RWPE1 (cell line): ENCODE measurements around the gene METTL22.

Experiments used
- CTCF ChIA-PET: fragments of 350-600 bp; sonication (Branson Sonifier 250); formaldehyde crosslinking; extraction: SDS; loops from one replicate; lab custom pipeline; 2021; lab: Yijun Ruan, JAX
- POLR2A ChIA-PET: fragments of 400-600 bp; formaldehyde crosslinking; extraction: SDS; loops from one replicate; lab custom pipeline; 2020; ENCODE audit warnings: antibody characterized with exemption; ENCODE audit not compliant: low non-redundant PET; lab: Yijun Ruan, JAX
- DNase-seq: peaks from one replicate; pipeline ENCODE4 v3.0.0; 2012; ENCODE audit warnings: low spot score
- H3K27ac ChIP-seq: fragments of 450-650 bp; 2 replicates; pipeline ENCODE4 v1.5.1; 2017
- TF ChIP-seq, protein P1 (sequence below): fragments of 450-650 bp; conservative IDR thresholded peaks from 2 replicates; pipeline ENCODE4 v1.5.1; 2017; ENCODE audit warnings: low read depth, mild to moderate bottlenecking

The METTL22 gene, protein sequence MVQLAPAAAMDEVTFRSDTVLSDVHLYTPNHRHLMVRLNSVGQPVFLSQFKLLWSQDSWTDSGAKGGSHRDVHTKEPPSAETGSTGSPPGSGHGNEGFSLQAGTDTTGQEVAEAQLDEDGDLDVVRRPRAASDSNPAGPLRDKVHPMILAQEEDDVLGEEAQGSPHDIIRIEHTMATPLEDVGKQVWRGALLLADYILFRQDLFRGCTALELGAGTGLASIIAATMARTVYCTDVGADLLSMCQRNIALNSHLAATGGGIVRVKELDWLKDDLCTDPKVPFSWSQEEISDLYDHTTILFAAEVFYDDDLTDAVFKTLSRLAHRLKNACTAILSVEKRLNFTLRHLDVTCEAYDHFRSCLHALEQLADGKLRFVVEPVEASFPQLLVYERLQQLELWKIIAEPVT

DNA sequence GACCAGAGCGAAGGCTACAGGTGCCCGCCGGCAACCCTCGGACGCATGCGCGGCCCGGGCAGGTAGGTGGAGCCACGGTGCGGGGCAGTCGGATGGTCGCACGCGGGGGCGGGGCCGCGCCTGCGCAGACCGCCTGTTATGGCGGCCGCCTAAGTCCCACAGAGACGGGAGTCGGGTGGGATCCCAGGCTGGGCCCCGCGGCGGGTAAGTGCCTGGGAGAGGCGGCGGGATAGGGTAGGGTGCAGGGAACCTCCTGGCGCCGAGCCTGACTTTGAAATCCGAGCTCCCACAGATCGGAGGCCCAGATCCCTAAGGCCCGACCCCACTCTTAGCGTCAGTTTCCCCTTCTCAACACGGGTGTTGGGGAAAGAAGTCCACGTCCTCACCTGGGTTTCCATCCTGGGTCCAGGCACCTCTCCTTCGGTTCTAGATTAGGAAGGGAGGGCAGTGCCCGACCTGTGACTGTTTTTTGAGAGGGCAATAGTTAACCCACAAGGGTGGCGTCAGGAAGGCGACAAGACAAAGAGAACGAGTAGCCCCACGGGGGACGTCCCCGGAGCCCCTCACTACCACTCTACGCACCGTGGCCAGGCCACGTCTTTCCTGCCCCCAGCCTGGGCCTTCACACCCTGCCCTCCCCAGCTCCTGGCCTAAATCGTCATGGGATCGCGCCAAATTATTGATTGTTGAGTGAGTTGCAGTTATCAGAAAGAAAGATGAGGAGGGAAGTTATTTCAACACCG, at the start of gene METTL22:
METTL22 (plus strand) TSS at position 127 of the 743 bp plus-strand sequence. CDS start 3,968 bp downstream, outside the sequence.
- H3K27ac ChIP-seq = peak within 1 kb of the TSS; percentile 74
- ChIA-PET CTCF (interaction anchor here (0.6 kb wide), 1 partner anchor 593 kb away, joined by 6 read pairs; no protein-coding TSS in a partner anchor), POLR2A (interaction anchor here (0.6 kb wide), 1 partner anchor 51 kb away, joined by 3 read pairs; no protein-coding TSS in a partner anchor)
- peak; percentile 98 for DNase-seq
- TF ChIP-seq, protein P1, sequence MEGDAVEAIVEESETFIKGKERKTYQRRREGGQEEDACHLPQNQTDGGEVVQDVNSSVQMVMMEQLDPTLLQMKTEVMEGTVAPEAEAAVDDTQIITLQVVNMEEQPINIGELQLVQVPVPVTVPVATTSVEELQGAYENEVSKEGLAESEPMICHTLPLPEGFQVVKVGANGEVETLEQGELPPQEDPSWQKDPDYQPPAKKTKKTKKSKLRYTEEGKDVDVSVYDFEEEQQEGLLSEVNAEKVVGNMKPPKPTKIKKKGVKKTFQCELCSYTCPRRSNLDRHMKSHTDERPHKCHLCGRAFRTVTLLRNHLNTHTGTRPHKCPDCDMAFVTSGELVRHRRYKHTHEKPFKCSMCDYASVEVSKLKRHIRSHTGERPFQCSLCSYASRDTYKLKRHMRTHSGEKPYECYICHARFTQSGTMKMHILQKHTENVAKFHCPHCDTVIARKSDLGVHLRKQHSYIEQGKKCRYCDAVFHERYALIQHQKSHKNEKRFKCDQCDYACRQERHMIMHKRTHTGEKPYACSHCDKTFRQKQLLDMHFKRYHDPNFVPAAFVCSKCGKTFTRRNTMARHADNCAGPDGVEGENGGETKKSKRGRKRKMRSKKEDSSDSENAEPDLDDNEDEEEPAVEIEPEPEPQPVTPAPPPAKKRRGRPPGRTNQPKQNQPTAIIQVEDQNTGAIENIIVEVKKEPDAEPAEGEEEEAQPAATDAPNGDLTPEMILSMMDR = no peak

DNA sequence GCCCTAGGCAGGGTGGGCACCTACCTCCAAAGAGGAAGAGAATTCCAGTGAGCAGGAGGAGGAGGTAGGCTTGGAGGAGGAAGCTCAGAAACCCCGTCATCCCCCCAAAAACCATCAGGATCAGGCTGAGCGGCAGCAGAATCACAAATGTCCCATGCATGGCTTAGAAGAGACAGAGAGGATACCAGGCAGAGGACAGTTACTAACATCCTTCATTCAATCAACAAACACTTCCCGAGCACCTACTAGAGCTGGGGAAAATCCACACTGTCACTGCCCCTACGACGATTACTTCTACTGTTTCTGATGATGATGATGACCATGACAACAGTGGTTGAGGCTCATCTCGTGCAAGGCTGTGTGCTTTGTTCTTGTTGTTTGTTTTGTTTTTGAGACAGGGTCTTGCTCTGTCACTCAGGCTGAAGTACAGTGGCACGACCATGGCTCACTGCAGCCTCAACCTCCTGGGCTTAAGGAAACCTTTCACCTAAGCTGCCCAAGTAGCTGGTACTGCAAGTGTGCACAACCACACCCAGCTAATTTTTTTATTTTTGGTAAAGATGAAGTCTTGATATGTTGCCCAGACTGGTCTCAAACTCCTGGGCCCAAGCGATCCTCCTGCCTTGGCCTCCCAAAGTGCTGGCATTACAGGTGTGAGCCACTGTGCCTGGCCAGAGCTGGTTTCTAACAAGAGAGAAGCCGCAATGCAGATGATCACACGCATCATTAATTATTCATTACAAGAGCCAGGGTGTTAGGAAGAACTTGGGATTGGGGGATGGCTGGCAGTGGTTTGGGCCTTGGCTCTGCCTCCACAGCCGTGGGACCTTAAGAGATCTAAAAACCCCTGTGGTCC, 49.2 kb upstream of the METTL22 start:
- H3K27ac ChIP-seq = no peak overlapping the region
- no peak for DNase-seq
- TF ChIP-seq, protein P1 = no peak
- ChIA-PET POLR2A (no interaction called here), CTCF (interaction anchor here (0.8 to 1.4 kb wide), 3 partner anchors 18 to 104 kb away, joined by 3 to 5 read pairs (median 4); partner anchors contain the start of gene TMEM114)

DNA sequence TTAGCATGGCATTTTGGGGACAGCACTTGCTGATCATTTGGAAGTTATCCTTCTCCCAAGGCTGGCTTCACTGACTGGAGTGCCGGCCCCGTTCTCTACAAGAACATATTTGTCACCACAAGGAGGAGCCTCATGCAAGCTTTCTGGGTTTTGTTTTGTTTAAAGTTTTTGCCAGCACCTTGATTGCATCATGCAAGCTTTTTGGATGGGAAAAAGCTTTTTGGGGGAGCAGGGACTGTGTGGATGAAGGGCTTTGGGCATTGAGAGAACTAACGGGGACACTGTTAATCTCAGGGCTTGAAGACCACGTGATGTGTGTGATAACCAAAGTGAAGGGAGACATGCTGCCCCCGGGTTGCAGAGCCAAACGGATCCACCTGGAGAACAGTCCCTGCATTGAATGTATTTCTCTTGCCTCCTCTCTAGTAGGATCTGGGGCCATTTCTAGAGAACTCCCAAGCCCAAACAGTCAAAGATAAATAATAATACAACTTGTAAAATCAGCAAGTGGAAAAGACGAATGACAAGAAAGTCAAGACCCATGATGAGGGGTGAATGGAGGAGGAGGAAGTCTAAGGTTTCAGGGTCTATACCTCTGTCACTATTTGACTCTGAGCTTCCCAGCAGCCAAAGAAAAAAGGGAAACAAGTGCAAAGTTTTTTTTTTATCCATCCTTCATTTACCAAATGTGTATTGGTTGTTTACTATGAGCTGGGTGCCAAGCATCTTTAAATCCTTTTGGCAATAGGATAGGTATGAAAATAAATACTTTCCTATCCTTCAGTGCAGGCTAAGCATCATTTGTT, 48.4 kb upstream of the METTL22 start:
- no peak for DNase-seq
- ChIA-PET POLR2A (no interaction called here), CTCF (interaction anchor here (0.5 to 1.4 kb wide), 3 partner anchors 17 to 1706 kb away, joined by 3 to 5 read pairs (median 4); partner anchors contain the start of gene TMEM114)

DNA sequence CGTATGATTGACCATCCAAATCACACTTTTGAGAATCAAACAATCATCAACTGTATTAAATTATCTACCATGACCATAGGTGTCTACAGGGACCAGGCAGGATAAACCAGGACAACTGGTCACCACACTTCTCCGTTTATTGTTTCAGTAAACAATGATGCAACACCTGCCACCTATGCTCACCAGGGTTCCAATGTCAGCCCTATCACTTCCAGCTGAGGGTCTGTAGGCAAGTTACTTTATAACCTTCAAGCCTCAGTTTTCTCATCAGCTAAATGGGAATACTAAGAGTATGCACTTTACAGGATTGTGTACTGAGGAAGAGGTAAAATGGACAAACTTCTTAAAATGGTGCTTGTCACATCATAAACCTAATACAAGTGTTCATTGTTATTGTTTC, 46.1 kb upstream of the METTL22 start:
- TF ChIP-seq, protein P1 = no peak
- ChIA-PET CTCF (no interaction called here), POLR2A (no interaction called here)

More for the DNA sequence above, 48.4 kb upstream of the METTL22 start:
- TF ChIP-seq, protein P1 = peak; percentile 48
- H3K27ac ChIP-seq = no peak overlapping the region

DNA sequence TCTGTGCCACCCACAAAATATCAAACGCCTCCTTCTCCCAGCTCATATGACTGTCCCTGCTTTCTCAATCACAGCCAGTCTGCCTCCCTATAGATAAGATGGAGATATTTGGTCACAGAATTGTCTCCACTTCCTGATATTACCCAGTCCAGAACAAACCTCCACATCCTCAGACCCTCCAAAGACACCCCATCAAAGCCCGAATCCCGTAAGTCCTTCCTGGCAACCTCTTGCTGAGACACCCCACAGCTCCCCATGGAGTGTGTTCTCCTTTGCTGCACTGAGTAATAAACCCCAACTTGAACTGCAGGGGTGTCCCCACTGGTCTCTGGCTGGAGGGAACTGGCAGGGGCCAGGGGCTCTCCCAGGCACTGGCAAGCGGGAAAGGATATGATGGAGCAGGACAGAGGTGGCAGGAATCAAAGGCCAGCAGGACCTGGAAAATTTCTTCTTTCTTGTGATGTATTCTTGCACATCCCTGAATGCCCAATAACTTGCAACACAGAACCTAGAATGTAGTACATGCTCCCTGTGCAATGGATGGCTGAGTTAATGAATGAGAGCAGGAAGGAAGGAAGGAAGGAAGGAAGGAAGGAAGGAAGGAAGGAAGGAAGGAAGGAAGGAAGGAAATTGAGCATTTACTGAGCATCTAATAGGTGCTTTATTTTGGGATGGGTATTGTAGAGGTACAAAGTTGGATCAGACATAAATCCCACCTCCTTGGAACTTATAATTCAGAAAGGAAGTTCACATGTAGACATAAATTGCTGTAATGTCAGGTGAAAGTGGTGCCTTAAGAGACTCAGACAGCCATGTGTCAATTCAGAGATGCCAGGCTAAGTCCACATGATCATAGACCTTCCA, 45.1 kb upstream of the METTL22 start:
- no peak overlapping the region for H3K27ac ChIP-seq
- TF ChIP-seq, protein P1 = no peak
- CTCF ChIA-PET = interaction anchor here (0.5 kb wide), 1 partner anchor 10 kb away, joined by 3 read pairs; no protein-coding TSS in a partner anchor
- DNase-seq = no peak
- POLR2A ChIA-PET = no interaction called here

More for the DNA sequence above, 46.1 kb upstream of the METTL22 start:
- DNase-seq = no peak
- H3K27ac ChIP-seq = no peak overlapping the region
